GM23338 (cell line): ENCODE data around the gene GCK. TPM values are rescaled to one million over a fixed set of nuclear protein-coding genes. Genes with fewer than 3 reads are reported as not detected.

Experiments
- ATAC-seq: fragments of 200-7000 bp; cut with Tn5 transposase; 3 replicates; pipeline ENCODE4 v1.9.1; 2020
- DNase-seq: peaks from one replicate; pipeline ENCODE4 v3.0.0-alpha.2; 2015; ENCODE audit warnings: low spot score
- H2AFZ ChIP-seq: fragments of 200-600 bp; sonication (generic); 2 replicates; pipeline ENCODE4 v1.8.0; 2016; ENCODE audit warnings: antibody characterized with exemption, mild to moderate bottlenecking, moderate library complexity
- H3F3A ChIP-seq: fragments of 200-600 bp; sonication (generic); replicated peaks from 2 replicates; pipeline ENCODE4 v1.8.0; 2017; ENCODE audit warnings: antibody characterized with exemption, mixed run types, low read depth
- H3K27ac ChIP-seq: fragments of 200-600 bp; sonication (generic); 2 replicates; pipeline ENCODE4 v1.6.1; 2016; ENCODE audit warnings: low read depth
- H3K27me3 ChIP-seq: fragments of 200-600 bp; sonication (generic); 2 replicates; pipeline ENCODE4 v1.8.0; 2016; ENCODE audit warnings: mild to moderate bottlenecking, mixed run types, moderate library complexity; ENCODE audit not compliant: insufficient read depth
- H3K36me3 ChIP-seq: fragments of 200-600 bp; sonication (generic); 2 replicates; pipeline ENCODE4 v1.8.0; 2016; ENCODE audit warnings: mild to moderate bottlenecking; ENCODE audit not compliant: insufficient read depth
- H3K4me1 ChIP-seq: fragments of 200-600 bp; sonication (generic); 2 replicates; pipeline ENCODE4 v1.8.0; 2016; ENCODE audit warnings: mild to moderate bottlenecking, moderate library complexity; ENCODE audit not compliant: insufficient read depth
- H3K4me2 ChIP-seq: fragments of 200-600 bp; sonication (generic); 2 replicates; pipeline ENCODE4 v1.7.1; 2017; ENCODE audit warnings: mixed run types
- H3K4me3 ChIP-seq: fragments of 200-600 bp; sonication (generic); 2 replicates; pipeline ENCODE4 v1.6.1; 2016; ENCODE audit warnings: mixed run types
- H3K79me2 ChIP-seq: fragments of 200-600 bp; sonication (generic); replicated peaks from 2 replicates; pipeline ENCODE4 v1.8.0; 2017; ENCODE audit warnings: mild to moderate bottlenecking; ENCODE audit not compliant: insufficient read depth
- H3K9me2 ChIP-seq: fragments of 200-600 bp; sonication (generic); 2 replicates; pipeline ENCODE4 v1.8.0; 2017; ENCODE audit not compliant: insufficient read depth
- H4K20me1 ChIP-seq: fragments of 200-600 bp; sonication (generic); replicated peaks from 2 replicates; pipeline ENCODE4 v1.8.0; 2017; ENCODE audit warnings: mild to moderate bottlenecking; ENCODE audit not compliant: insufficient read depth
- H3K27ac Mint-ChIP-seq: 2 replicates; pipeline ENCODE4 v1.8.0; 2020; ENCODE audit warnings: inconsistent platforms, mild to moderate bottlenecking, moderate library complexity, mixed read lengths
- H3K27me3 Mint-ChIP-seq: 3 replicates; pipeline ENCODE4 v1.8.0; 2022; ENCODE audit warnings: low read depth, mild to moderate bottlenecking, moderate library complexity, mixed read lengths, inconsistent platforms; ENCODE audit not compliant: insufficient read depth, poor library complexity
- H3K36me3 Mint-ChIP-seq: 3 replicates; pipeline ENCODE4 v1.8.0; 2021; ENCODE audit warnings: low read depth, mild to moderate bottlenecking, inconsistent platforms, moderate library complexity, mixed read lengths
- H3K4me1 Mint-ChIP-seq: 3 replicates; pipeline ENCODE4 v1.8.0; 2020; ENCODE audit warnings: mild to moderate bottlenecking, inconsistent platforms, mixed read lengths
- H3K4me3 Mint-ChIP-seq: 3 replicates; pipeline ENCODE4 v1.8.0; 2021; ENCODE audit warnings: moderate library complexity, mild to moderate bottlenecking, inconsistent platforms, mixed read lengths
- H3K9me3 Mint-ChIP-seq: 3 replicates; pipeline ENCODE4 v1.8.0; 2020; ENCODE audit warnings: moderate library complexity, mild to moderate bottlenecking, inconsistent platforms, mixed read lengths
- EZH2 ChIP-seq: fragments of 200-600 bp; sonication (generic); IDR thresholded peaks from one replicate; pipeline ENCODE4 v1.8.0; 2017; ENCODE audit warnings: antibody characterized with exemption, mild to moderate bottlenecking, low read depth; ENCODE audit not compliant: unreplicated experiment
- POLR2AphosphoS5 ChIP-seq: IDR thresholded peaks from 2 replicates; pipeline ENCODE4 v1.6.1; 2016; ENCODE audit warnings: antibody characterized with exemption, low read depth
- ZNF114 ChIP-seq: fragments of 250-450 bp; sonication (Bioruptor Pico); IDR thresholded peaks from 2 replicates; pipeline ENCODE4 v1.5.0; 2020; ENCODE audit warnings: mild to moderate bottlenecking, moderate library complexity
- ZNF331 ChIP-seq: fragments of 250-450 bp; sonication (Bioruptor Pico); IDR thresholded peaks from 2 replicates; pipeline ENCODE4 v1.5.0; 2020; ENCODE audit warnings: low read depth, mild to moderate bottlenecking, moderate library complexity
- ZNF462 ChIP-seq: fragments of 250-450 bp; sonication (Bioruptor Pico); IDR thresholded peaks from 2 replicates; pipeline ENCODE4 v1.5.0; 2020; ENCODE audit warnings: mild to moderate bottlenecking, moderate library complexity
- polyA plus RNA-seq: library from polyadenylated mRNA; unstranded; fragments of >200 nt; fragmentation: Nextera tagmentation; extraction: Ambion mirVana; gene quantifications from 2 replicates; pipeline ENCODE4 v1.2.1, GENCODE V29; 2016
- total RNA-seq: library from RNA; depleted of rRNA; stranded (reverse); fragments of >200 nt; shearing (Covaris generic); gene quantifications from 2 replicates; pipeline ENCODE4 v1.2.3, GENCODE V29; 2014
- TF ChIP-seq, protein P1 (sequence below): IDR thresholded peaks from 2 replicates; pipeline ENCODE4 v1.6.1; 2016; ENCODE audit warnings: antibody characterized with exemption
- TF ChIP-seq, protein P2 (sequence below): IDR thresholded peaks from one replicate; pipeline ENCODE4 v1.6.1; 2018; ENCODE audit warnings: antibody characterized with exemption; ENCODE audit not compliant: unreplicated experiment

GCK gene
- total and polyA plus RNA-seq, 2 experiments from 2014 or later, result 6.1 to 7.3 TPM

- Histone ChIP-seq H3K79me2 (no peaks in the 10 kb centered on the region; the same call in 1 of the 2 replicates), H3F3A (0 out of 2 replicates have a peak, but pooled peaks cover 2% of the 10 kb centered on the region), H3K4me2 (no peak overlapping the region), H4K20me1 (no peaks in the 10 kb centered on the region), H3K27me3 (peaks cover 9% of the 10 kb centered on the region; the same call in 1 of the 2 replicates), H3K4me3 (no peak overlapping the region), H3K9me2 (no peaks in the 10 kb centered on the region), H3K36me3 (no peaks in the 10 kb centered on the region), H2AFZ (no peak overlapping the region), H3K27ac (no peak overlapping the region), H3K4me1 (peaks cover 8% of the 10 kb centered on the region; the same call in 1 of the 2 replicates)
- Mint-ChIP-seq H3K9me3 (no peaks in the 10 kb centered on the region), H3K27me3 (peaks cover 20% of the 10 kb centered on the region), H3K27ac (no peak overlapping the region), H3K4me1 (peaks cover 19% of the 10 kb centered on the region), H3K4me3 (no peak overlapping the region), H3K36me3 (peaks cover 9% of the 10 kb centered on the region; the same call in 2 of the 3 replicates)
- ATAC-seq (no peak), DNase-seq (no peak)
- TF ChIP-seq, protein P1, sequence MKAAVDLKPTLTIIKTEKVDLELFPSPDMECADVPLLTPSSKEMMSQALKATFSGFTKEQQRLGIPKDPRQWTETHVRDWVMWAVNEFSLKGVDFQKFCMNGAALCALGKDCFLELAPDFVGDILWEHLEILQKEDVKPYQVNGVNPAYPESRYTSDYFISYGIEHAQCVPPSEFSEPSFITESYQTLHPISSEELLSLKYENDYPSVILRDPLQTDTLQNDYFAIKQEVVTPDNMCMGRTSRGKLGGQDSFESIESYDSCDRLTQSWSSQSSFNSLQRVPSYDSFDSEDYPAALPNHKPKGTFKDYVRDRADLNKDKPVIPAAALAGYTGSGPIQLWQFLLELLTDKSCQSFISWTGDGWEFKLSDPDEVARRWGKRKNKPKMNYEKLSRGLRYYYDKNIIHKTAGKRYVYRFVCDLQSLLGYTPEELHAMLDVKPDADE, result no peak
- TF ChIP-seq ZNF462 (CRISPR knock-in tag) (no peak), EZH2 (no peak), ZNF114 (CRISPR knock-in tag) (no peak), POLR2AphosphoS5 (no peak), ZNF331 (no peak)
- TF ChIP-seq, protein P2, sequence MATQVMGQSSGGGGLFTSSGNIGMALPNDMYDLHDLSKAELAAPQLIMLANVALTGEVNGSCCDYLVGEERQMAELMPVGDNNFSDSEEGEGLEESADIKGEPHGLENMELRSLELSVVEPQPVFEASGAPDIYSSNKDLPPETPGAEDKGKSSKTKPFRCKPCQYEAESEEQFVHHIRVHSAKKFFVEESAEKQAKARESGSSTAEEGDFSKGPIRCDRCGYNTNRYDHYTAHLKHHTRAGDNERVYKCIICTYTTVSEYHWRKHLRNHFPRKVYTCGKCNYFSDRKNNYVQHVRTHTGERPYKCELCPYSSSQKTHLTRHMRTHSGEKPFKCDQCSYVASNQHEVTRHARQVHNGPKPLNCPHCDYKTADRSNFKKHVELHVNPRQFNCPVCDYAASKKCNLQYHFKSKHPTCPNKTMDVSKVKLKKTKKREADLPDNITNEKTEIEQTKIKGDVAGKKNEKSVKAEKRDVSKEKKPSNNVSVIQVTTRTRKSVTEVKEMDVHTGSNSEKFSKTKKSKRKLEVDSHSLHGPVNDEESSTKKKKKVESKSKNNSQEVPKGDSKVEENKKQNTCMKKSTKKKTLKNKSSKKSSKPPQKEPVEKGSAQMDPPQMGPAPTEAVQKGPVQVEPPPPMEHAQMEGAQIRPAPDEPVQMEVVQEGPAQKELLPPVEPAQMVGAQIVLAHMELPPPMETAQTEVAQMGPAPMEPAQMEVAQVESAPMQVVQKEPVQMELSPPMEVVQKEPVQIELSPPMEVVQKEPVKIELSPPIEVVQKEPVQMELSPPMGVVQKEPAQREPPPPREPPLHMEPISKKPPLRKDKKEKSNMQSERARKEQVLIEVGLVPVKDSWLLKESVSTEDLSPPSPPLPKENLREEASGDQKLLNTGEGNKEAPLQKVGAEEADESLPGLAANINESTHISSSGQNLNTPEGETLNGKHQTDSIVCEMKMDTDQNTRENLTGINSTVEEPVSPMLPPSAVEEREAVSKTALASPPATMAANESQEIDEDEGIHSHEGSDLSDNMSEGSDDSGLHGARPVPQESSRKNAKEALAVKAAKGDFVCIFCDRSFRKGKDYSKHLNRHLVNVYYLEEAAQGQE, result no peak
Measured at GRCh38 chr7:44107961-44108767, 81.1 kb downstream of the GCK start.
